Heart left ventricle (tissue), 13 donors: ENCODE data around the gene KCNK2.

Experiments used
- POLR2A ChIP-seq, 2 donors: fragments of 450-650 bp; IDR thresholded peaks; one replicate each; pipeline ENCODE4 v1.6.1; 2017; ENCODE audit warnings: antibody characterized with exemption in 2 of 2, mild to moderate bottlenecking in 2 of 2, moderate library complexity in 2 of 2
- TF ChIP-seq, protein P1 (sequence below), 12 donors: fragments of 200-600 bp; sonication (generic) in 4 of 12; IDR thresholded peaks; one replicate each; pipeline versions ENCODE4 v1.5.0 to v1.8.0; 2018 to 2022; ENCODE audit warnings: antibody characterized with exemption in 12 of 12, mild to moderate bottlenecking in 5 of 12
- donor health status: ischemic (EF 13 %, LVEDD 7.1; RV severe dilation, severe dysfunction).
- donor health status: DM: no; HTN: yes; CAD: no.
- donor health status: DM: no; HTN: no; CAD: no.
- donor health status: ischemic (EF 25% LVEDD 6.9; RV normal size, moderate dysfunction).
- donor health status: ischemic (EF 25% LVEDD 5.7; RV mildly dilated, moderate dysfunction).
- donor health status: ischemic (EF 35%, LVEDD 5.7; RV mildly dilated, moderate dysfunction).
- donor health status: nonischemic (EF 11% LVEDD 7.7; RV severe dilation, severe dysfunction).
- donor health status: DM: yes; HTN: yes; CAD: no.
- donor health status: PGD.
- donor health status: ischemic (EF 29% LVEDD 5.4; RV normal size, mild dysfunction).
- donor health status: nonischemic (EF 23%, LVEDD 6.1; RV moderate dilation, normal function).

- TF ChIP-seq, protein P1, sequence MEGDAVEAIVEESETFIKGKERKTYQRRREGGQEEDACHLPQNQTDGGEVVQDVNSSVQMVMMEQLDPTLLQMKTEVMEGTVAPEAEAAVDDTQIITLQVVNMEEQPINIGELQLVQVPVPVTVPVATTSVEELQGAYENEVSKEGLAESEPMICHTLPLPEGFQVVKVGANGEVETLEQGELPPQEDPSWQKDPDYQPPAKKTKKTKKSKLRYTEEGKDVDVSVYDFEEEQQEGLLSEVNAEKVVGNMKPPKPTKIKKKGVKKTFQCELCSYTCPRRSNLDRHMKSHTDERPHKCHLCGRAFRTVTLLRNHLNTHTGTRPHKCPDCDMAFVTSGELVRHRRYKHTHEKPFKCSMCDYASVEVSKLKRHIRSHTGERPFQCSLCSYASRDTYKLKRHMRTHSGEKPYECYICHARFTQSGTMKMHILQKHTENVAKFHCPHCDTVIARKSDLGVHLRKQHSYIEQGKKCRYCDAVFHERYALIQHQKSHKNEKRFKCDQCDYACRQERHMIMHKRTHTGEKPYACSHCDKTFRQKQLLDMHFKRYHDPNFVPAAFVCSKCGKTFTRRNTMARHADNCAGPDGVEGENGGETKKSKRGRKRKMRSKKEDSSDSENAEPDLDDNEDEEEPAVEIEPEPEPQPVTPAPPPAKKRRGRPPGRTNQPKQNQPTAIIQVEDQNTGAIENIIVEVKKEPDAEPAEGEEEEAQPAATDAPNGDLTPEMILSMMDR (IDR thresholded peaks at IDR 0.05), result no peak
- TF ChIP-seq POLR2A (IDR thresholded peaks at IDR 0.05), result no peak
These were observed 195.0 kb downstream of the KCNK2 start for GRCh38 chr1:215277532-215277931.
